Adipocyte (in vitro differentiated cells): ENCODE results near the gene SYDE1.

ENCODE experiments used
- DNase-seq: peaks from one replicate; pipeline ENCODE4 v3.0.0-alpha.2; 2015; ENCODE audit warnings: low read depth
- H3K27me3 ChIP-seq: replicated peaks from 2 replicates; pipeline ENCODE4 v1.7.0; 2013; ENCODE audit warnings: mild to moderate bottlenecking, low read length, moderate library complexity; ENCODE audit not compliant: control insufficient read depth, insufficient read depth
- H3K36me3 ChIP-seq: 2 replicates; pipeline ENCODE4 v1.7.0; 2013; ENCODE audit warnings: low read length, mild to moderate bottlenecking, moderate library complexity; ENCODE audit not compliant: control insufficient read depth, insufficient read depth, severe bottlenecking
- H3K4me1 ChIP-seq: 2 replicates; pipeline ENCODE4 v1.7.0; 2013; ENCODE audit warnings: mild to moderate bottlenecking, low read length, moderate library complexity; ENCODE audit not compliant: control insufficient read depth, insufficient read depth
- H3K4me3 ChIP-seq: 2 replicates; pipeline ENCODE4 v1.7.0; 2013; ENCODE audit warnings: mild to moderate bottlenecking, low read length, moderate library complexity
- H3K9ac ChIP-seq: 2 replicates; pipeline ENCODE4 v1.7.0; 2013; ENCODE audit warnings: mild to moderate bottlenecking, low read length, moderate library complexity
- H3K9me3 ChIP-seq: 2 replicates; pipeline ENCODE4 v1.7.0; 2013; ENCODE audit warnings: mild to moderate bottlenecking, low read length, moderate library complexity; ENCODE audit not compliant: control insufficient read depth

The SYDE1 gene

GRCh38 chr19:15118789-15119494 is 11.7 kb downstream of the SYDE1 start:
- no peaks in the 10 kb centered on the region for H3K9me3 ChIP-seq
- no peak for DNase-seq
- no peak overlapping the region for H3K4me3 ChIP-seq
- no peak overlapping the region for H3K9ac ChIP-seq
- peaks cover 22% of the 10 kb centered on the region for H3K4me1 ChIP-seq
- no peaks in the 10 kb centered on the region for H3K27me3 ChIP-seq
- H3K36me3 ChIP-seq = peaks cover 82% of the 10 kb centered on the region

GRCh38 chr19:15120135-15121026 is 13.2 kb downstream of the SYDE1 start:
- no peaks in the 10 kb centered on the region for H3K9me3 ChIP-seq
- no peaks in the 10 kb centered on the region for H3K27me3 ChIP-seq
- no peak overlapping the region for H3K4me3 ChIP-seq
- H3K4me1 ChIP-seq = peaks cover 17% of the 10 kb centered on the region
- DNase-seq = no peak
- peaks cover 70% of the 10 kb centered on the region for H3K36me3 ChIP-seq
- no peak overlapping the region for H3K9ac ChIP-seq

DNA sequence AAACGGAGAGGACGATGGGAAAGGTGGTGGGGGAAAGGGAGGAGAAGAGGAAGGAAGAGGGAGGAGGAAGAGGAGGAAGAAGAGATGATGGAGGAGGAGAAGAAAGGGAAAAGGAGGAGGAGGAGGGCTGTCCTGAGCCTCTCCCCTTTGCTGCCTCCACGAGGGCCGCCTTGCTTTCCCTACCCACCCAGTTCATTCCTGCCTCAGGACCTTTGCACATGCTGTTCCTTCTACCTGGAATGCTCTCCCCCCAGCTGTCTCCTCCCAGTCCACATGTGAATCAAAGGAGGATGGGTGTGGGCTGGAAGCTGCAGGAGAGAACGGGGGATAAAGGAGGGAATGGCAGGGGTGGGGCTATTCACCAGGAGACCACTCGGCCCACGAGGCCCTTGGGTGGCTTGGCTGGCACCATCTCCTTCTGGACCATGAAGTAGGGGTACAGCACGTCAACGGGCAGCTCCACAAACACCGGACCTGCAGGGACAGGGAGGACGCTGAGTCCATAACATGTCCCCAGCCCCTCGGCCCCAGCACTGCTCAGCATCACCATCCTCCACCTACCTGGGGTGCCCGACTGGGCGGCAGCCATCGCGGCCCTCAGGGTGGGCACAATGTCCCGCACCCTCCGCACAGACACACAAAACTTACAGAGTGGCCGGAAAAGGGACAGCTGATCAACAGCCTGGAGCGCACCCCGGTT is 15.3 kb downstream of the SYDE1 start:
- Histone ChIP-seq H3K4me1 (peaks cover 26% of the 10 kb centered on the region), H3K9me3 (no peaks in the 10 kb centered on the region), H3K4me3 (no peak overlapping the region), H3K27me3 (no peaks in the 10 kb centered on the region), H3K9ac (no peak overlapping the region), H3K36me3 (peaks cover 49% of the 10 kb centered on the region)
- DNase-seq = no peak

DNA sequence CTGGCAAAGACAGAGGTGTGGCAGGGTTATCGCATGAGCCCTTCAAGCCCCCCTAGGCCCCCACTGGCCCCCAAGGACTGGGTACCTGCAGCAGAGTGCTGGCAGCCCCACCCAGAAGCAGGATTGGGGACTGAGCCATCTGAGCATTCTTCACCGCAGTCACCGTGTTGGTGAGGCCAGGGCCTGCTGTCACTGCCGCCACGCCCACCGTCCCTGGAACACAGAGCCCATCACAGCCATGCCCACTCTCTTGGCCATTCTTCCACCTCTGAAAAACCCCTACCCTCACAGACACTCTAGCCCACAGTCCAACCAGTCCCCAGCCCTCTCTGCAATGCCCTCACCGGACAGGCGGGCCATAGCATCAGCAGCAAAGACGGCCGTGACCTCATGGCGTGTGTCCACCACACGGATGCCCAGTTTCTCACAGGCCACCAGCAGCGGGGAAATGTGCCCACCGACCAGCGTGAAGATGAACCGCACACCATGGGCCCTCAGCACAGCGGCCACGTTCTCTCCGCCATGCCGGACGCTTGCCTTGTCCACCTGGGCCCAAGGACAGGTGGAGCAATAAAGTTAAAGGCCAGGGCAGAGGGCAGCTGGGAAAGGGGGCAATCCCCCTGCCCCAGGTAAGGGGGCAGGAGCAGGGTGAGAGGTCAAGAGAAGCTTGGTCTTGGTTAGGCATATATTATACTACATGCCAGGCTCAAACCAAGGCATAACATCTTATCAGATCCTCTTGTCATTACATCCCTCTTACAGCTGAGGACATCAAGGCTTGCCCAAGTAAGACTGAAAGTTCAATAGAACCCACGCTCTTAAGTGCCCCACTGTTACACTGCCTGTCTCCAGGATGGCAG is 16.1 kb downstream of the SYDE1 start:
- peak overlapping the region; percentile 96 for H3K9ac ChIP-seq
- peaks cover 26% of the 10 kb centered on the region for H3K4me1 ChIP-seq
- H3K27me3 ChIP-seq = no peaks in the 10 kb centered on the region
- no peak for DNase-seq
- peaks cover 41% of the 10 kb centered on the region for H3K36me3 ChIP-seq
- H3K9me3 ChIP-seq = no peaks in the 10 kb centered on the region
- H3K4me3 ChIP-seq = peak overlapping the region; percentile 46

GRCh38 chr19:15123900-15124299 is 16.7 kb downstream of the SYDE1 start:
- no peak for DNase-seq
- peaks cover 26% of the 10 kb centered on the region for H3K4me1 ChIP-seq
- peaks cover 35% of the 10 kb centered on the region for H3K36me3 ChIP-seq
- H3K4me3 ChIP-seq = peak overlapping the region; percentile 95
- H3K9ac ChIP-seq = peak overlapping the region; percentile 96
- no peaks in the 10 kb centered on the region for H3K9me3 ChIP-seq
- H3K27me3 ChIP-seq = no peaks in the 10 kb centered on the region

DNA sequence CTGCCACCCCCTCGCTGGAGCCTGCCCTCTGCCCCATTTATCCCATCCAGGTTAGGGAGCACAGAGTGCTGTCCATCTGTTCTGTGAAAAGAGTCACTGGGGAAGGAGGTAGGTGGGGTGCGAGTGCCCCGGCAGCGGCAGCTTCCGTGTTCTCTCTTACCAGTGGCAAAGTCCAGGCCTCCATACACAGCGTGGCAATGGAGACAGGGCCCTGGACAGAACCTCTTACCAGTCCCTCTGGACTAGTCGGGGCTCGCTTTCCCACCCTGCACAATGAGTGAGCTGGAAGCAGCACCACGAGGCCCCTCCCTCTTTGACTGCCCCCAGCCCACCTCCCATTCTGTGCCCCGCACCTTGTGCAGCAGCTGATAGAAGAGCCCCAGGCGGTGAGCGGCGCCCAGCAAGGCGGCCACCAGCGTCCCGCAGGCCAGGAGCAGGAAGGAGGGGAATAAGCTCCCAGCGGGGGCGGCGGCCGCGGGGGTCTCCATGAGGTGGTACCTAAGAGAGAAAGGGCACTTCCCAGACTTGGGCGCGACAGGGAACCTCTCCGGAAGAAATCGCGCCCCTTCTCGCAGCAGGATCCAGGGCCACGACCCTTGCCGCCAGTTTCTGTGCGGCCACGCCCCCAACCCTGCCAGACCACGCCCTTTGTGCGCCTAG is 17.5 kb downstream of the SYDE1 start:
- Histone ChIP-seq H3K9me3 (no peaks in the 10 kb centered on the region), H3K9ac (peak overlapping the region; percentile 96), H3K27me3 (no peaks in the 10 kb centered on the region), H3K4me3 (peak overlapping the region; percentile 95), H3K36me3 (peaks cover 27% of the 10 kb centered on the region), H3K4me1 (peaks cover 26% of the 10 kb centered on the region)
- peak; percentile 36 for DNase-seq

- DNase-seq = peak; percentile 99
- peaks cover 19% of the 10 kb centered on the region for H3K36me3 ChIP-seq
- H3K27me3 ChIP-seq = no peaks in the 10 kb centered on the region
- peak overlapping the region; percentile 96 for H3K9ac ChIP-seq
- peak overlapping the region; percentile 95 for H3K4me3 ChIP-seq
- H3K4me1 ChIP-seq = peaks cover 26% of the 10 kb centered on the region
- H3K9me3 ChIP-seq = no peaks in the 10 kb centered on the region
Observed at GRCh38 chr19:15125232-15126067, 18.2 kb downstream of the SYDE1 start.

GRCh38 chr19:15126131-15126910 is 19.1 kb downstream of the SYDE1 start:
- Histone ChIP-seq H3K4me1 (peaks cover 26% of the 10 kb centered on the region), H3K27me3 (no peaks in the 10 kb centered on the region), H3K4me3 (peak overlapping the region; percentile 95), H3K9ac (peak overlapping the region; percentile 96), H3K9me3 (no peaks in the 10 kb centered on the region), H3K36me3 (peaks cover 11% of the 10 kb centered on the region)
- DNase-seq = peak; percentile 19

DNA sequence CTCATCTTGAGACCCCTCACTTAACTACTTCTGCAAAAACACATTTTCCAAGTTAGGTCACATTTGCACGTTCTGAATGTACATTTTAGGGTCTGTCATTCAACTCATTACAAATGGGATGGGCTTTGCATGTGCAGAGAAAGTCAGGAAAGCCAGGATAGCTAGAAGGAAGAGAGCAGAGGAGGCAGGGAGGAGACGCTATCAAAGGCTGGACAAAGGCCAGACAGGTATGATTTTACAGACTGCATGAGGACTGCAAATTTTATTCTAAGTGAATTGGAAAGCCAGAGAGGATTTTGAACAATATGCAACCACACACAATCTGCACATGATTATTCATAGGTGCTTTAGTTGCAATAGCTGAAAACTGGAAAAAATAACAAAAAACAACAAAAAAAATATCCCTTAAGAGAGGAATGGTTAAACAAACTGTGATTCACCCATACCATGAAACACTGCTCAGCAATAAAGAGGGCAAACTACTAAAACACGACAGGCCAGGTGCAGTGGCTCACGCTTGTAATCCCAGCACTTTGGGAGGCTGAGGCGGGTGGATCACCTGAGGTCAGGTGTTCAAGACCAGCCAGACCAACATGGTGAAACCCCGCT is 21.1 kb downstream of the SYDE1 start:
- H3K4me1 ChIP-seq = peaks cover 26% of the 10 kb centered on the region
- no peaks in the 10 kb centered on the region for H3K9me3 ChIP-seq
- no peaks in the 10 kb centered on the region for H3K36me3 ChIP-seq
- H3K9ac ChIP-seq = no peak overlapping the region
- DNase-seq = peak; percentile 17
- H3K4me3 ChIP-seq = no peak overlapping the region
- peaks cover 1% of the 10 kb centered on the region for H3K27me3 ChIP-seq
